ENCODE data around the gene ARMH3.

ARMH3 gene

DNA sequence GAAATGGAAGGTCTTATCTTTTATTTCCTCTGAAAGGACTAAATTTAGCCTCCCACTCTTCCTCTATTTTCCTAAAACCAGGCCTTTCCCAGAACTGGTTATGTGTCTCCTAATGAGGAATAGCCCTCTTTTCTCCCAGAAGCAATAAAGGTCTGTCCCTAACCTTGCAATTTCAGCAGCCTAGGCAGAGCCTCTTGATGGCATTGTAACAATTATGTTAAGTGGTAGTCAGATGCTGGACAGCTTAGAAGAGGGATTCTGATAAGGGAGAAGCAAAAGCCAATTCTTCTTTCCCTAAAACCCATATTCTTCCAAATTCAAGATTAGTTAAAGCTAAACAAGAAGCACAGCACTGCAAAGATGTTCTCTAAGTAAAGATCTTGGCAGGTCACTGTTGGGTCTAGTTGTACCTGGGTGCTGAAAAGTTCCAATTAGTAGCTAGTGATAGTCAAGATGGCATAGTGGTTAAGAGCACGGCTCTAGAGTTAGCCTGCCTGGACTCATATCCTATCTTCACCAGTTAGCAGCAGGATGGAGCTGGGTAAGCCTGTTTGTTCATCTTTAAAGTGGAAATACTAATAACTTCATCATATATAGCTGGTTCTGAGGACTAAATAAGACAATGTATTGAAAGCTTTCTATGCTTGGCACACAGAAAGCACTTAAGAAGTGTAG is 198.0 kb downstream of the ARMH3 start:
- DNase-seq (ENCODE audit: low read depth) = no peak

DNA sequence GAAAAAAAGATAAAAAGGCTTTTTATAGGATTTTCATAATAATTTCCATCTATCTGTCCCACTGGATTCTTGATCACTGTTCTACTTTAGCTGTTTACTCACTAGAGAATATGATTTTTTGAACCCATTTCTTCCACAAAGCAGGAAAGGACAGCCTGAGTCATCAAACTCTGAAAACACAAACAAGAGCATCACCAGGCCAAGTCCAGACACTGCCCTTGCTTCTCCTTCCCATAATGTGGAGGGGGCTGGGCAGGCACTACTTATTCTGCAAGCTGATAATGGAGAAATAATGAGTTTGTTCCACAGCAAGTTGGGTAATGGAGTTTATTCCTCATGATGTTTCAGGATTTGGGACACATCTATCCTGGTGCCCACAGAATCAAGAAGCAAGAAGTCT is 199.3 kb downstream of the ARMH3 start:
- no peak for DNase-seq (ENCODE audit: low read depth)

DNA sequence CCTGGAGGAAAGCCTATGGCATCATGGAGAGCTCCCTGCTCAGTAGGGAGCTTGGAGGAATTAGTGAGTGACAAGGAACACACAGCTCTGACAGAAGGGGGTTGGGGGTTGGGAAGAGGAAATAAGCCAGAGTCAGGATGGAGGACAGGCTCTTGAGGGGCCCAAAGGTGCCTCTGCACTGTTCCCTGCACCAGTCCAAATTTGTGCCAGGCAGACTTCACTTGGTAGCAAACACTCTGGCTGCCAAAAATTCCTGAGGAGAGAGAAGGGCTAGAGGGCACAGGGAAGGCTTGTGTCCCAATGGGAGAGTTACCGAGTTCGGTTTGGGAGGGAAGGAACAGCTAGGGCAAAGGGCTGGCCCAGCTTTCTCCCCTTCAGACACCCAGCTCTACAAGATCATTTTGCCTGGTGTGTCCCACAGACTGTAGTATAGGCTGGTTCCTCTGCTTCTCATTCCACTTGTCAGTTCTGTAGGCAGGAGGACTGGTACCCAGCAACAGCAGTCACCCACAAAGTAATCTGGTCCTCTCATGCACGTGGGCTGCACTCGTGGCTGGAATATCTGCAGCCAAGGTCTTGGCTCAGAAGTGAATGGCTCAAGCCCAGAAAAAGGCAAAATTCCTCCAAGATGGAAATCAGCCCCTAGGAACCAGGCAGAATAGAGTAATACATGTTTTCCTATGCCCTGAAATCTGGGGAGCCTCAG is 204.4 kb downstream of the ARMH3 start:
- no peak for DNase-seq (ENCODE audit: low read depth)

DNA sequence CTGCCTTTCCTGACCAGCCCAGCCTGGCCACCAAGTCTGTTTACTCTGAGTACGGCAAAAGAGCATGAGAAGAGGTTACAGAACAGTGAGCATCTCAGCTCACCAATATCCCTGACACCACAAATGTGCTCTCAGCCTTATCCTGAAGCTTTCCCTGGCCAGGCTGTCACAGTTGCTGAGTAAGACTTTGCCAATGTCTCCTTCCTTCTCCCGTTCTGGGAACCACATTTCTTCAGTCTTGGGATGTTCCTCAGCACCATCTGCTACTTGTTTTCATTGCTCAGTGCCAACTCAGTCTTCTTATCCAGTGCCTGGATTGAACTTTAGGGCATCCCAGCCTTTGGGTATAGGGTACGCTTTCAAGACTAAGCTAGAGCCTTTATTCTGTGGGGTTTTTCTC is 205.2 kb downstream of the ARMH3 start:
- no peak for DNase-seq (ENCODE audit: low read depth)

DNA sequence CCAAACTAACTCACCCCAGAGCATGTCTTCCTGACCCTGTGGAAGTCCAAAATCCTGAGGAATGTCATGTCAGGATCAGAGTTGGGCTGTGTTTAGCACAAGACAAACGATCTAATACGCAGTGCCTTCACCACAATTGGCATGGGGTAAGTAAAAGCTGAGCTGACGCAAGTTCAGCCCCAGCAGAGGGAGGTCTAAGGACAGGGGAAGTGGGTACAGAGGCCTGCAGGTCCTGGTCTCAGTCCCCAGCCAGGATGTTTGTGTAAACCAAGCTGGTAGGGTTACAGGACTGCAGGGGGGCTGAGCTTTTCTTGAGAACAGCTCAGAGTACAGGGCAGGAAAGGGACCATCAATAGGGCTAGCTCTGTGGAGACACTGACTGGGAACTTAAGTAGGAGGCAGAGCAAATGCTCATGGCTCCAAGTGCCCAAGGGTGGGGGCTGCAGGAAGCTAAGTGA is 207.1 kb downstream of the ARMH3 start:
- DNase-seq (ENCODE audit: low read depth) = no peak

DNA sequence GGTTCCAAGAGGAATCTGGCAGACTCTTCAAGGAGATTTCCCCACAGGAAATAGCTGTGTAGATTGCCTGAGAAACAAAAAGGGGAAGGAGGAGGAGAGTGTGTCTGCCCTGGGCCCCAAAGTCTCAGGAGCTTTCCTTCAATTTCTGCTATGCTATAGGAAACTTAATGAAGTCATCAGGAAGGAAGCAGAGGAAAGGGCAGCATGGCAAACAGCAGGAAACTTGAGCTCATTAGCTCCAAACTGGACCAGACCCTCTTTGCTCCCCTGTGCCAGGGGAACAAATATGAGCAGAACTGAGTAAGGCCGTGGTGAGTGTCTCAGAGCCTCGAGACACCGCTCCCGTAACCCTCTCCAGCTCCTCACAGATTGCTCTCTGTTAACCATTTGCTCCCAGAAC is 207.6 kb downstream of the ARMH3 start:
- DNase-seq (ENCODE audit: low read depth) = no peak

DNA sequence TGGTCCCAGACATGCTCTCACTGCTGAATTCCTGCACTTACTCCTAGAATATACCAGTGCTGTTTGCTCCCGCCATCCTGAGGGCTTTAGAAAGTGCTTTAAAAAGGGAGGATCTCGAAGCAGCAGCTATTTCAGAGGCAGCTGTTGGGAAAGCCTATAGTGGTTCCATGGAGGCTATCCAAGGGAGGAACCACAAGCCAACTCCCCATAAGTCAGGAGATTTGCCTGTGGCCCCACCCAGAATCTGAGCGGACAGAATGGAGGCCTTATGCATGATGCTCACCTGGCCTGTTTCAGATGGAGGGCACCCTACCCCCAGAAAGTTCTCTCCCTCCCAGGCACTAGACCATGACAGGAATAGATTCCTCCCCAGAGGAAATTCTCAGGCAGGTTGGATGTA is 210.1 kb downstream of the ARMH3 start:
- DNase-seq (ENCODE audit: low read depth) = no peak

DNA sequence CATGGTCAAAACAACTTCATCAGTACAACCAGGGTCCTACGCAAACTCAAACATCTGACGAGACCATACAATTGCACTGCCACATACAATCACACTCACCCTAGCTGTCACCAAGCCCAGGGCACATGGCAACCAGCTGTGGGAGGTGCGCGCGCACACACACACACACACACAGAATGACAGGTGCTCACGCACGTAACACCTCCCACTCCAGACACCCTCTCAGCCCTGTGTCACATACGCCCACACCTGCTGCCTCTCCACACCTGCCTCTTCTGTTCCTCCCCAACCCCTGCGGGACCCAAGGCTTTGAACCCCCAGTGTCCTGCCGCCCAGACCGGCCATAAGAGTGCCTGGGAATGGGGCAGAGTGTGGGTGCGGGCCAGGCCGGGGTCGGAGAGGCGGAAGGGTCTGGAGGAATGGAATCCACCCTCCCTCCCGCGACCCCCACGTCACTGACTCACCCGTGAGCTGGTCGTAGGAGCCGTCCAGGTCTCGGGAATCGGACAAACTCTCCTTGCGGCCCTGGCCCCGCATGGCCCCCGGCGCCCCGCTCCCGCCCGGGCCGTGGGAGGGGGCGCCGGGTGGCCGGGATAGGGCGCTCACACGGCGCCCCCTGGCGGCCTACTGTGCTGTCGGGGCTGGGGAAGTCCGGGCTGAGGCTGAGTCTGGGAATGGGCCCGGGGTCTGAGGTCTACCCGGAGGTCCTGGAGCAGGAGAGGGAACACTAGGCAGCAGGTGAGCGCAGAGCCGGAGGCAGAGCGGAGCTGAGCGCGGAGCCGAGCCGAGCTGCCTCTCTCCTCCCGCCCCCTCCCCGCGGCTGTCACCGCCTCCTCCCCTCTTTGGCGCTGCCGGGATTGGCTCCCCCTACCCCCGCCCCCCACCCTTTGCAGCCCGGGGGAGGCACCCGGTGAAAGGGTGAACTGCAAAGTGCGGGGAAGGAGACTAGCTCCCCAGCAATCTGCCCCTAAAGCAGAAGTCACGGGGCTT is 212.6 kb downstream of the ARMH3 start, which contains the start of gene KCNIP2:
TSS of gene KCNIP2 (minus strand) at position 769 of the 990 bp plus-strand sequence. CDS start at position 537, 232 bp downstream.
- peak; percentile 46 for DNase-seq (ENCODE audit: low read depth)

DNA sequence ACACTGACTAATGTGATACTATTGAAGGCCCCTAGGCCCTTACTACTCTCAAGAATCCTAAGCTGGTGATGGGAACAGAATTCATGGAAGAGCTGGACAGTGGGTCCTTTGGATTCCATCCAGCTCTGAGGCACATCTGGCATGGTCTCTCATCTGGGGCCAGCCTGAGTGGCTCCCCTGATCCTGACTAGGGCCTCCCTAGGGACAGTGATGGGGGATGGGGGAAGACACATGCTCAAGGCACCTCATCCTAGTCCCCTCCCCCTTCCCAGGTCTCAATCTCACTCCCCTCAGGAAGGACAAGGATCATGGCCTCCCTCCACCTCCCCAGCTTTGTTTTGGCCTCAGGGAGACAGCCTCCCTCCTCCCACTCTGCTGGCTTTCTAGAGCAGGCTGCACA is 214.1 kb downstream of the ARMH3 start:
- no peak for DNase-seq (ENCODE audit: low read depth)

DNA sequence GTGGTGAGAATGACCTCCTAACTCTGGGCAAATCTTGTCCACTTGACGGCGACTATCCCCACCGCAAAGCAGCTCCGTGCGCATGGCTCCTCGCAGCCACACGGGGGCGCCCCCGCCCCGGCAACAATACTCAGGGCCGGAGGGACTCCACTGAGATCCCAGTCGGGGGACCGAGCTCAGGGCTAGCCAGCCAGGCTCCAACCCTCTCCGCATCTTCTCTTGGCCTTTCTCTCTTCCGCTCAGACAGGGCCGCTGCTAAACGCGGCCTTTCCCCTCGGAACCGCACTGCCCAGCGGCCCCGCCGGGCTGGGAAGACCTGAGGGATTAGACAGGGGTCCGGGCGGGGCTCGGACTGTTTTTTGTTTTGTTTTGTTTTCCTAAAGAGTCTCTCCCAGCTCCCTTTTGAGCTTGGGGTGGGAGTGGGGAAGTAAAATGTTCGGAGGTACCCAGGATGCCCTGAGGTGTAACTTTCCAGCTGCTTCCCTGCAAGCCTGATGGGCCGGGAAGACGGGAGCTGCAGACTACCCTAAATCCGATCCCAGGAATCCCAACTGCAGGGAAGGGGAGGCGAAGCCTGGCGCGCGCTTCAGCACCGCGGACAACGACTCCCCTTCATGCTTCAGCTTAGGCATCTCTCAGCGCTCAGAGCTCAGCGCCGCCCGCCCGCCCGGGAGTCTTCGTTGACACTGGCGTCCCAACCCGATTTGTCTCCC is 215.1 kb downstream of the ARMH3 start:
- peak; percentile 80 for DNase-seq (ENCODE audit: low read depth)

DNA sequence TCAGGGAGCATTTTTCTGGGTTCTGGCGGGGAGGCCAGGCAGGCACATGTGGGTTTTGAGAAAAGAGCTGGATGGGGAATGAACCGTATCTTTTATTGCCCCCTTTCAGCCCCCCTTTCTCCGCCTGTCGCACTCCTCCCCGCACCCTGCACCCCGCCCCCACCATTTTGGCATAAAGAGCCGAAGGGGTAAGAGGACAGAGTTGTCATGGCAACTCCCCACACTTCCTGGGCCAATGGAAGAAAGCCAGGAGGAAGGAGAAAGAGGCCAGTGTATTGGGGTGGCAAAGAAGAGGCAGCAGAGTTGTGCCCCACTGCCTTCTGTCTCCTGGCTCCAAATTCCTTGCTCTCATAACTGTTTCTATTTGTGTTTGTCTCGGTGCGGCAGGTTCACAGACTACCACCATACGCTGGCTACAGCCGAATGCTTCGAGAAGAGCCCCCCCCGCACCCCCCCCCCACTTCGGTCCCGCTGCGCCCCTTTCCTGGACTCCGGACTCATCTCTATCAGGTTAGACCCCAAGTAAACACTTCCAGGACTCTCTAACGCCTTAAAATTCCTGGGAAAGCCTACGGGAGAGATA is 215.8 kb downstream of the ARMH3 start:
- no peak for DNase-seq (ENCODE audit: low read depth)

DNA sequence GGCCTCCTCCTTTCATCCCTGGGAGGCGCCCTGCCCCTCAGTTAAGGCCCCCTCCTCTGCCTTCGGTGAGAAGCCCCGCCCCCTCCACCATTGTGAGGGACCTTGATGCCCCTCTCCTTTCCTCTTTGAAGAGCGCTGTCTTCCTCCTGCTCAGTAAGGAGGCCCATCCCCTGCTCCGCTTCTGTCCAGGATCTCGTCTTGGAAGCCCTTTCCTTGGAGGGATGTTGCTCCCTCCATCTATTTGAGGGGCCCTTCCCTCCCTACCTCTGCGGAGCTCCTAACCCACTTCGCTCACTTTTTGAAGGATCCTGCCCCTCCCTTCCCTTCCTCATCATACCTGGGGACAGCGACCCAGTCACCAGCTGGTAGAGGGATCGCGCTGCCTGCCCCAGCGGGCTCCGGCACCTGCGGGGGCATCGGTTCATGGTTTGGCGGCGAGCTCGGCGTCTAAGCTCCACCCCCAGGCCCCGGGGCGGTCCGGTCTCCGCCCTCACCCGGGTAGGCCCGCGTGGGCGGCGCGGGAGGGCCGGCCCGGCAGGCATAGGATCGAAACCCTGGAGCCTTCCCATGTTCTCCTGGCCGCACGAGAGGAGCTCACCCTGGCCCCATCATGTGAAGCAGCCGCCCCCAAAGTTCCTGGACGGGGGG is 216.4 kb downstream of the ARMH3 start:
- peak; percentile 62 for DNase-seq (ENCODE audit: low read depth)

DNA sequence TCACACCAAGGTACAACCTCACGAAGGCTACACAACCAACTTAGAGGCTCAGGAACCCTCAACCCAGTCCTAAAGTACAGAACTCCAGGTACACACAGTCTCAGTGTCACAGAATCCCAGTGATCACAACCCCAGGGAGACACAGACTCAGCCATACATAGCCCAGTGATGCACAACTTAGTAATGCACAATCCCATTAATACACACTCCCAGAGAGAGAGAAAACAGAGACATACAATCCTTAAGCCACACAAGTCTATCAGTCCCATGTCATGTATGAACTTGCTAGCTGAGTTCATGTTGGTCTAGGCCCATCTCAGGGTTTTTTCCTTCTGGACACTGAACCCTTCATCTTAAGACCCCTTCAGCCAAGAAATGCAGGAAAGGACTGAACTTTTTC is 217.0 kb downstream of the ARMH3 start:
- DNase-seq (ENCODE audit: low read depth) = no peak

DNA sequence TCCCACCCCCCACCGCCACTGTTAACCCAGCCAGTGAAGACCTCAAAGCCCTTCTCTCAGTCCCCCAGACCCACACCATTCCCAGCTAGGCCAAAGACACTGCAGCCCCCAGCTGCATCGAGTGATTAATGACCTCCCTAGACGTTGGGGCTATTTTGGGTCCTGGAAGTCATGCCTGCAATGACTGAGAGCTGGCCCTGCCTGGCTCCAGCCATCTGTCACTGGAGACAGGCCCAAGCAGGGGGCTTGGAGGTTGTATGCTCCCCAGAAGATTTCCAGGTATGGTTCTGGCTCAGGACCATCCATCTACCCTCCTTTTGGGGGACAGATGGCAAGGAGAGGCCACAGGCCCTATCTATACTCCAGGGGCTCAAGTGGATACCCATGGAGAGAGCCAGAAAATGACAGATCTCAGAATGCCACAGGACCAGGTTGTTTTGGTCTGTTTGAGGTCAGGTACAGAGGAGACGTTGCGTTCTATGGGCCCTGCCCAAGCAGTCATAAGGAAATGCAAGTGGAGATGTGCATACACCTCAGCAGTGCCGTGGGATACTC is 217.5 kb downstream of the ARMH3 start:
- no peak for DNase-seq (ENCODE audit: low read depth)

DNA sequence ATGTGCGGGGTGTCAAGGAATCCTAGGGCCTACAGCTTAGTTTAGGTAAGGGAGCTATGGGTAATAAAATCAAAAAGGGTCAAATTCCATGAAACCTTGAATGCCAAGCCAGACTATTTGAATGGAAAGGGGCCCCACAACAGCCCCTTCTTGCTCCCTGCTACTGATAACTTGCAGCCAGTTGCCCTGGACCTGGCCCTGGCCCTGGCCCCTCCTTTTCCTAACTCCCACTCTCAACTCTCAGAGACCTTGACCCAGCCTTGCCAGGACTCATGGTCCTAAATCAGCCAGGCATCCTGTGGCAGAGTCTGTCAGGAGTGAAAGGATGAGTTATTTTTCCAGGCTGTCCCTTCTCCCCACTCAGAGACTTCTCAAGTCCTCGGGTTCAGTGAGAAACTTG is 218.2 kb downstream of the ARMH3 start:
- no peak for DNase-seq (ENCODE audit: low read depth)

DNA sequence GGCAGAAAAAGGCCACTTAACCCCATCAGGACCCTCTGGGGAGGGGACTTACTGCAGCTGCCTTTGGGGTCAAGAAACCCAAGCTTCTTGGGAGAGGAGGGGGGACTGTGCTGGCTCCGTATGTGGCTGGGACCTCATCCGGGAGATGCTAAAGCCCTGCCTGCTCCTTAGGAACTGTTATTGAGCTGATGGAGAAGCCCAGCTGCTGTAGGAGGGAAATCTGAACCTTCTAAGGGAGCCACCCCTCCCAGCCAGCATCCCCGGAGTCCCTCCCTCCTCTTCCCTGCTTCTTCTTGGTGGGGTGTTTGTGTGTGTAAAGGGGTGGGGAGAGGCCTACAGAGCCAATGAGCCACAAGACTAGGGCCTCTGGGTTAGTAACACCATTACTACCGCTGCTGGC is 220.6 kb downstream of the ARMH3 start:
- DNase-seq (ENCODE audit: low read depth) = no peak

DNA sequence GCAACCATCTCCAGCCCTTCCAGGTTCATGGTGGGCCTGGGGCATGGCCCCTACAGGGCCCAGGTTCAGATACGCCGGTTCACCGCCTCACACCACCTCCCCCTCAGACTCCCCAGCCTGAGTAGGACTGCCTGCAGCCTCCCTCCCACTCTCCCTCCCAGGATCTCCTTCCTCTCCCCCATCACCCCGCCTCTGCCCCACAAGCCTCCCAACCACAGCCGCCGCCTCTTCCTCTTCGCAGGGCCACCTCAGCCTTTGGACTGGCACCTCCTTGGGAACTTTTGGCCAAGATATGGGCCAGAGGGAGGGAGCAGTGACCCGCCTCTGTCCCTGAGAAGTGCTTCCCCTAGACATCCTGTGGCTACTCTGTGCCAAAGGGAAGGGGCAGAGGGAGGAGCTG is 221.6 kb downstream of the ARMH3 start:
- no peak for DNase-seq (ENCODE audit: low read depth)

DNA sequence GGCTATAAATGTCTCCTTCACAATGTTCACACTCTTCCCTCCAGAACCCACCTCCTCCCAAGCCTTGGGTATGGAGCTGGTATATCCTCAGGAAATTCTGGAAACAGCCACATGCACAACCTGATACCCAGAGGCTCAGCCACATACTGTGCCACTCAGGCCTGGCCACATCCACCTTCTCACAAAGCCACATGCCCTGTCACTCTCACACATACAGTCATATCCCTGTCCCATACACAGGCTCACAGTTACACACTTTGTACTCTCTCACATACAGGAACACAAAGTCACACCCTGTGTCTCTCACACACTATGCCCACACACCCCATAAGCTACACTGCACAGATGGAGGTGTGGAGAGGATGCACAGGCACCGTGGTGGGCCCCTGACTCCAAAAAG is 222.5 kb downstream of the ARMH3 start:
- no peak for DNase-seq (ENCODE audit: low read depth)

DNA sequence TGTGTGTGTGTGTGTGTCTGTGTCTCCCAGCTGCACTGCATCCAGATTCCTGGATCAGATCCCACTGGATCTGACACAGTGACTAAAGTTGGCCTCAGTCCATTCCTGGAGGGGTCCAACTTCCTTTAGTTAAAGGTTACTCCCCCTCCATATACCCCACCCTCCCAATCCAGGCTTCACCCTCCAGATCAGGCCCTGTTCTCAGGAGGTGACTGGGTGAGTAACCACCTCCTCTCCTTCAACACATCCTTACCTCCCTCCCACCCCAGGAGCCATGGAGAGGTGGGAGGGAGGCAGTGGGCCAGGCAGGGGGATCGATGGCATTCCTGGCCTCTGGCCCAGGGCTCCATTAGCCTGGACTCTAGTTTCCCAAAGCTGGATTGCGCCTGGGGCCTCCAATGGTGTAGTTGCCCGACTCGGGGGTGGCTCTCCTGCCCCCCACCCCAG is 223.6 kb downstream of the ARMH3 start:
- no peak for DNase-seq (ENCODE audit: low read depth)

DNA sequence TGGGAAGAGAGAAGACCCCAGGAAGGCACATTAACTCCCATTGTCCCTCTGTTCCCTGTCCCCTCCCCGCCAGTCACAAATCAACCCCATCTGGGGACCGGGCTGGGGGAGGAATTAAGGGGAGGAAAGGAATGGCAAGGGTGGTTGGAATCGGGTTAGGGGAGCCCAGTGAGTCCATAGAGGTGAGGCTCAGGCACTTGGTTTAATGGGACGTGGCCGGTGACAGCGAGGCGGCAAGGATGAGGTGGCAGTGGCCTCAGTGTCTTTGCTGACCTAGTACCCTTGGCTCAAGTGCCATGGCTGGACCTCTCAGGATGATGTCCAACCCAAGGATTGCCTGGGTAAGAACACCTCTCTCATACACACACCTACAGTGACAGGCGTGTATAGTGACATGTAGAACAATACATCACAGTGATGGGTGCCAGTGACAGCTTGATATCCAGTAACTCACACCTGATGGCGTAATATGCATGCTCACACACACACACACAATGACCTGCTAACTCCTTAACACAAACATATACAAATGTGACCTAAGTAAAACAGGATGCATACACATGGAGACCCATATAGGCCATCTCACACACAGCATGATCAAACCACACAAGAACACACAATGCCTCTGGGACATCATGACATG is 224.7 kb downstream of the ARMH3 start:
- DNase-seq (ENCODE audit: low read depth) = no peak

Measured in activated T-cell treated with anti-CD3 and anti-CD28 coated beads for 48 hours (primary cell).